Thoracic aorta (tissue), 2 donors: ENCODE results near the gene ASPDH. TPM values are rescaled to one million over a fixed set of nuclear protein-coding genes. Genes with fewer than 3 reads are reported as not detected.

Experiments
- ATAC-seq: fragments of 150-250 bp; one replicate; pipeline ENCODE4 v1.8.0; 2017; ENCODE audit warnings: low read depth; ENCODE audit not compliant: insufficient number of reproducible peaks, low FRiP score
- DNase-seq: peaks from one replicate; pipeline ENCODE4 v3.0.0-alpha.2; 2020; ENCODE audit warnings: low spot score
- H3K27ac ChIP-seq, 2 donors: fragments of 200-600 bp; sonication (generic); 1 replicate in 1 of 2; 2 replicates in 1 of 2; pipeline ENCODE4 v1.5.1; 2016; ENCODE audit warnings: mild to moderate bottlenecking in 2 of 2, moderate library complexity in 2 of 2
- H3K27me3 ChIP-seq: fragments of 200-600 bp; sonication (generic); replicated peaks from 2 replicates; pipeline ENCODE4 v1.6.0; 2016; ENCODE audit warnings: mild to moderate bottlenecking; ENCODE audit not compliant: insufficient read depth
- H3K36me3 ChIP-seq: fragments of 200-600 bp; sonication (generic); one replicate; pipeline ENCODE4 v1.5.1; 2016
- H3K4me1 ChIP-seq, 2 donors: fragments of 200-600 bp; sonication (generic); 1 replicate in 1 of 2; 2 replicates in 1 of 2; pipeline versions ENCODE4 v1.5.1 to v1.6.0; 2016; ENCODE audit warnings: low read depth in 2 of 2, mild to moderate bottlenecking in 1 of 2; ENCODE audit not compliant: control insufficient read depth in 1 of 2
- H3K4me3 ChIP-seq: fragments of 200-600 bp; sonication (generic); 2 replicates; pipeline ENCODE4 v1.5.1; 2016; ENCODE audit warnings: mild to moderate bottlenecking
- H3K9me3 ChIP-seq: fragments of 200-600 bp; sonication (generic); 2 replicates; pipeline ENCODE4 v1.5.1; 2016
- total RNA-seq, 2 donors: library from RNA; depleted of rRNA; stranded (reverse); fragments of >200 nt; gene quantifications; one replicate each; pipeline versions ENCODE4 v1.1.0 to v1.2.3, GENCODE V29; 2016
- TF ChIP-seq, protein P1 (sequence below): fragments of 200-600 bp; sonication (generic); IDR thresholded peaks from one replicate; pipeline ENCODE4 v1.5.1; 2019; ENCODE audit warnings: antibody characterized with exemption

The ASPDH gene
- total RNA-seq, 2 donors from 2014 or later, result not detected

DNA sequence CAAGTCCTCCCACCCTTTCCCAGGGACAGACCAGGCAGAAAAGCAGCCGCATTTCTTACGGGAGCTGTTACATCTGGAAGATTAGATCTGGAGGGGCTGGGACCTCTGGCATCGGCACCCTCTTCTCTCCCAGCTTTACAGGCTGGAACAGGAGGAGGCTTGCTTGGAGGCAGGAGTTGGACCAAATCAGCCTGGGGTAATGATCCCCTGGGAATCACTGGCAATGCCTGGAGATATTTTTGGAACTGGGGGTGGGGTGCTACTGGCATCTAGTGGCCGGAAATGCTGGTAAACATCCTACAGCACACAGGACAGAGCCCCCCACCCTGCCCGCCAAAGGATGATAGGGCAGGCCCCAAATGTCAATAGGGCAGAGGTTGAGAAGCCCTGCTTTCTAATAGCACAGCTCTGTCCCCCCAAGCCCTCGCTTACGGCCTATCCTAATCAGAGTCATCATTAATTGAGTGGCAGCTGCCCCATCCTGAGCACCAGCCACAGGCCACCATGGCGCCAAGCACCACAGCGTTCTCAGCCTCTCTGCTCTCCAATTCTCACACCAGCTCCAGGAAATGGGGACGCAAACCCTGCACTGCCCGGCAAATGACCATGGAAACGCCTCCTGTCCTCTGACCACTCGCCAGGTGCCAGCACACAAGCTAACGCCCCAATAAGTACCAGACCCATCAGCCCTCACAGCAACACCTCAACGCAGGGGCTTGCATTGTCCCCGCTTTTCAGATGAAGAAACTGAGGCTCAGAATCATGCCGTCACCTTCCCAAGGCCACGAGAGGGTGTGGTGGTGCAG is 33.9 kb upstream of the ASPDH start:
- Histone ChIP-seq H3K36me3 (no peaks in the 10 kb centered on the region), H3K27me3 (no peaks in the 10 kb centered on the region), H3K4me3 (peak overlapping the region; percentile 21), H3K27ac (peak overlapping the region in 1 of 2 donors; percentile 47), H3K4me1 (no peaks in the 10 kb centered on the region), H3K9me3 (no peaks in the 10 kb centered on the region)
- TF ChIP-seq, protein P1, sequence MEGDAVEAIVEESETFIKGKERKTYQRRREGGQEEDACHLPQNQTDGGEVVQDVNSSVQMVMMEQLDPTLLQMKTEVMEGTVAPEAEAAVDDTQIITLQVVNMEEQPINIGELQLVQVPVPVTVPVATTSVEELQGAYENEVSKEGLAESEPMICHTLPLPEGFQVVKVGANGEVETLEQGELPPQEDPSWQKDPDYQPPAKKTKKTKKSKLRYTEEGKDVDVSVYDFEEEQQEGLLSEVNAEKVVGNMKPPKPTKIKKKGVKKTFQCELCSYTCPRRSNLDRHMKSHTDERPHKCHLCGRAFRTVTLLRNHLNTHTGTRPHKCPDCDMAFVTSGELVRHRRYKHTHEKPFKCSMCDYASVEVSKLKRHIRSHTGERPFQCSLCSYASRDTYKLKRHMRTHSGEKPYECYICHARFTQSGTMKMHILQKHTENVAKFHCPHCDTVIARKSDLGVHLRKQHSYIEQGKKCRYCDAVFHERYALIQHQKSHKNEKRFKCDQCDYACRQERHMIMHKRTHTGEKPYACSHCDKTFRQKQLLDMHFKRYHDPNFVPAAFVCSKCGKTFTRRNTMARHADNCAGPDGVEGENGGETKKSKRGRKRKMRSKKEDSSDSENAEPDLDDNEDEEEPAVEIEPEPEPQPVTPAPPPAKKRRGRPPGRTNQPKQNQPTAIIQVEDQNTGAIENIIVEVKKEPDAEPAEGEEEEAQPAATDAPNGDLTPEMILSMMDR, result no peak
- DNase-seq (no peak), ATAC-seq (peak; percentile 78)

DNA sequence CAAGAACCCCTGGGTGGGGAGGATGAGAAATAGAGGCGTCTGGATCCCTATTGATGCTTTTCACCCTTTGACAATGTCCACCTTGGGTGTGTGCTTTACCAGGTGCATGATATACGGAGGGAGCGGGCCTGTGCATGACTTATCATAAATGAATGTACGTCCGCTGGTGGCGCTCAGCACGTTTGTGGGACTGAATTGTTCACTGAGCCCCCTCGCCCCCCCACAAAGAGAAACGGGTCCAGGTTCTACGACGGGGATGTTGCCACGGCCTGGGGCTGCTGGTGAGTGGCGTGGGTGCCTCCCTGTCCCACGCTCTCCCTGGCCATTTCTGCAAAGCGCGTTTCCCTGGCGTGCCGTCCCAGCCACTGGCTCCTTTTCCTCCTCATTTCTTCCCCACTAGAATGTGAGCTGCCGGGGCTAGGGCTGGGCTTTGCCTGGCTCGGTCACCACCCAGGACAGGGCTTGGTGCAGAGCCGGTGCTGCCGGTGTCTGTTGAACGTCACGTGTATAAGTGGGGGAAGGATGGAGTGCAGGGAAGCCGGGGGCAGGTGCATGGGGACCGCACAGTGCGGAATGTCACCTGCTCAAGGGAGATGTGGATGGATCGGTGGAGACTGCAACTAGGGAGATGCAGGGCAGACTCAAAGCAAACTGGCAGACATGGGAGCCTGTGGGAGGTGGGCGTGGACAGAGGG is 33.0 kb upstream of the ASPDH start:
- DNase-seq (no peak), ATAC-seq (no peak)
- Histone ChIP-seq H3K9me3 (no peaks in the 10 kb centered on the region), H3K4me3 (no peak overlapping the region), H3K27ac (peak overlapping the region in 1 of 2 donors; percentile 47), H3K36me3 (no peaks in the 10 kb centered on the region), H3K4me1 (no peaks in the 10 kb centered on the region), H3K27me3 (no peaks in the 10 kb centered on the region)
- TF ChIP-seq, protein P1, result no peak

GRCh38 chr19:50542943-50543342 is 29.2 kb upstream of the ASPDH start:
- TF ChIP-seq, protein P1, result no peak
- no peak for ATAC-seq
- Histone ChIP-seq H3K36me3 (no peaks in the 10 kb centered on the region), H3K27me3 (no peaks in the 10 kb centered on the region), H3K4me1 (no peaks in the 10 kb centered on the region), H3K27ac (no peak overlapping the region), H3K9me3 (no peaks in the 10 kb centered on the region), H3K4me3 (no peak overlapping the region)
- DNase-seq, result no peak

DNA sequence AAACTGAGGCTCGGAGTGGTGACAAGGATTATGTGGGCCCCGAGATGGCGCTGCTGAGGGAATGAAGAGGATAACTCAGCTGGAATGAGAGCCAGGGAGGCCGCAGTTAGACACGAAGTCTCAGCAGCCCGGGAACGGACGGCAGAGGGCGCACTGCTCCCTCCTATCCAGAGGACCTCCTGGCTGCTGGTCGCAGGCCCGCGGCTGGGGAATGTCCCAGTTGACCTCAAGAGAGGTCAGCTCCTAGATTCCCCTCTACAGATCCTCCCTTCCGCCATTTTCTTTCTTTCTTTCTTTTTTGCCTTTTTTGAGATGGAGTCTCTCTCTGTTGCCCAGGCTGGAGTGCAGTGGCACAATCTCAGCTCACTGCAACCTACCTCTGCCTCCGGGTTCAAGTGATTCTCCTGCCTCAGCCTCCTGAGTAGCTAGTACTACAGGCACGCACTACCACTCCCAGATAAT is 24.1 kb upstream of the ASPDH start:
- no peak for DNase-seq
- no peak for ATAC-seq
- Histone ChIP-seq H3K4me3 (no peak overlapping the region), H3K9me3 (peaks cover 6% of the 10 kb centered on the region), H3K27me3 (no peaks in the 10 kb centered on the region), H3K36me3 (no peaks in the 10 kb centered on the region), H3K4me1 (no peaks in the 10 kb centered on the region), H3K27ac (no peak overlapping the region)
- TF ChIP-seq, protein P1, result peak; percentile 27

GRCh38 chr19:50537306-50537685 is 23.6 kb upstream of the ASPDH start:
- H3K27ac ChIP-seq, result no peak overlapping the region
- ATAC-seq, result no peak
- no peak overlapping the region for H3K4me3 ChIP-seq
- DNase-seq, result no peak
- TF ChIP-seq, protein P1, result no peak
- H3K36me3 ChIP-seq, result no peaks in the 10 kb centered on the region
- no peaks in the 10 kb centered on the region for H3K4me1 ChIP-seq
- peaks cover 11% of the 10 kb centered on the region for H3K9me3 ChIP-seq
- H3K27me3 ChIP-seq, result no peaks in the 10 kb centered on the region
